NCI-H1694 (cell line): ENCODE measurements around the gene TMEM242.

Experiments
- DNase-seq: peaks from one replicate; lab custom pipeline; 2025; lab: John Stamatoyannopoulos, UW

The TMEM242 gene

DNA sequence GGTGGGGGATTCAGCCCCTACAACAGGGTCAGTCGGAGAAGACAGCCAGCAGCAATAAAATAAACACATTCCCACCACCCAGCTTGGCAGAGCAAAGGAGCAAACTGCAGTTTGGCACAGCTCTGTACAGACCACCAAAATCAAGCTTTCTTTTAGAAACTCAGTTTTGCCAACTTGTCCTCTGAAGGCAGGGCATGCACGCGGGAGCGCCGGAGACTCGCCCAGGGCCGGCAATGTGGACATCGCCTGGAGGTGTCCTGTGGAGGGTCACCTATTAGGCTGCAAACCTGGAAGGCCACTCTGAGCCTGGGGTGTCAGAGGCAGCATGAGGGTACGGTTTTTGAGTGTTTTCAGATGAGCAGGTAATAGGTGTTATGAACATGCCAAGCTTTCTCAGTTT, 34.7 kb downstream of the TMEM242 start:
- DNase-seq = no peak

DNA sequence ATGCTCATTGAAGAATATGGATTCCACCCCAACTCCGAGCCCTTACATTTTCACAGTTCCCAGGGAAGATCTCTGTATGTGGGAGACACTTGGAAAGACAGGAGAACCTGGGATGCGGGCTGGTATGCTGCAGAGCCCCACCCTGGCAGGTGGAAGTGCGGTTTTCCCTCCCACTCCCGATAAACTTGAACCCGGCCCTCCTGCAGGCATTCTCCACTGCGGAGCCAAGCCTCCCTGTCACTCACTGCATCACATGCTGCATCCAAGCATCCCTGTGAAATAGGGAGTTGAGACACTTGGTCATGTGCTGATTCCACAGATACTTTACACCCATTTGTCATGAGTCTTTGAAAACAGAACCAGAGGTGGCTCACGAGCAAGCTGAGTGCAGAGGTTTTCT, 35.4 kb downstream of the TMEM242 start:
- DNase-seq = no peak

- DNase-seq = no peak
Measured at GRCh38 chr6:157287247-157287850, 36.0 kb downstream of the TMEM242 start.

DNA sequence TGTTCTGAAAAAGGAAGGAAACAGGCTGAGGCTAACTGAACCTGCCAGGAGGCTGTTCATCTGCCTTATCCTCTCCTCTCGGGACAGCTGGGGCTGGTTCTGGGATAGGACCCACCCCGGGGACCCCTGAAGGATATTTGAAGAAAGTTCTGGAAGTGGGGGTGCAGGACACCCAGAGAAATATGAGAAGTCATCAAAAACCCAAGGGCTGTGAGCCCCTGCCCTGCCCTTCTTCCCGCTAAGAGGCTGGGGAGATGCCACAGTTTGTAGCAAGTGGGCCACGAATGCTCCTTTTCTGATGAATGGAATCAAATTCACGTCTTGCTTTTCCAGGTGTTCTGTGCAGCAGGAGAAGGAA, 37.9 kb downstream of the TMEM242 start:
- no peak for DNase-seq

DNA sequence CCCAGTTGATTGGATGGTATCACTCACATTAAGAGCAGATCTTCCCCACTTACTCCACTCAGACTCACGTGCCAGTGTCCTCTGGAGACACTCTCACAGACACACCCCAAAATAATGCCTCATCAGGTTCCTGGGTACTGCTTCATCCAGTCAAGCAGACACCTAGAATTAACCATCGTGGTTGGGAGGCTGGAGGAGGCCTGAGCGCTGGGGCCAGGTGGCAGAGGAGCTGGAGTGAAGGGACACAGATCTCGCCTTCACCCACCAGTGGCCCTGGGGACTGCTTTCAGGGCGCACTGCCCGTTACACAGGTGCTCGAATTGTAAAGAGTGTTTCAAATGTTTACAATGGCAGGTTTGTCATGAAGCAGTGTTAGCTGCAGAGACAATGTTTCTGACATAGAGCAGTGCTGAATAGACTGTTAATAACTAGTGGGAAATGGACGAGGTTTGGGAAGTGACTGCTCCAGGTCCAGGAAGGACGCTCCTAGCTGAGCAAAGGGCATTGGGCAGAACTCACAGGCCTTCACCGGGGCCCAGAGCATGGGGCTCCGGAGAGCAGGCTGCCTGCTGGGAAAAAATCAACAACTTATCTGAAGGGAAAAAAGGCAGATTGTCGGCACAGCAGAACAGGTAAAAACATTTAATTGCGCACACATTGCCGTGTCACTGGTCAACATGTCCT, 38.4 kb downstream of the TMEM242 start:
- DNase-seq = no peak

DNA sequence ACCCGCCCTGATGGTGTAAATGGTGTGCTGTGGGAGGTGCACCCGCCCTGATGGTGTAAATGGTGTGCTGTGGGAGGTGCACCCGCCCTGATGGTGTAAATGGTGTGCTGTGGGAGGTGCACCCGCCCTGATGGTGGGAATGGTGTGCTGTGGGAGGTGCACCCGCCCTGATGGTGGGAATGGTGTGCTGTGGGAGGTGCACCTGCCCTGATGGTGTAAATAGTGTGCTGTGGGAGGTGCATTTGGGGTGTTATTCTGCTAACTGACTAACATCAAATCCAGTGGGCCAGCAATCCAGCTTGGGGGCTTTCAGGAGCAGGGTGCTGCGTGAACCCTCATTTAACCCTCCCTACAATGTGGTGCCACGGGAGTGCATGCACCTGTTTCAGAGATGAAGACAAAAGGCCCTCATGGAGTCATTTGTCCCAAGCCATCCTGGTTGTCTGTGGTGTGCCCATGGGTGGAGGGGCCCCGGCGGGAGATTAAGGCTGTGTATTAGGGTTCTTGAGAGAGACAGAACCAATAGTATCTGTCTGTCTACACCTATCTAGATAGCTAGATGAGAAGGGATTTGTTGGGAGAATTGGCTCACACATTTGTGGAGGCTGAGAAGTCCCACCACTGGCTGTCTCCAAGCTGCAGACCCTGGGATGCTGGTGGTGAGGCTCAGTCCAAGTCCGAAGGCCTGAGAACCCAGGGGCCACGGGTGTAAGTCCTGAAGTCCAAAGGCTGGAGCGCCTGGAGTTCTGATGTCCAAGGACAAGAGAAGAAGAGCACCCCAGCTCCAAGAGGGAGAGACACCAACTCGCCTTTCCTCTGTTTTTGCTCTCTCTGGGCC, 39.2 kb downstream of the TMEM242 start:
- DNase-seq = no peak

- DNase-seq = no peak
Measured at GRCh38 chr6:157283330-157283898, 39.9 kb downstream of the TMEM242 start.

- DNase-seq = no peak
Measured at GRCh38 chr6:157282284-157282683, 41.0 kb downstream of the TMEM242 start.

DNA sequence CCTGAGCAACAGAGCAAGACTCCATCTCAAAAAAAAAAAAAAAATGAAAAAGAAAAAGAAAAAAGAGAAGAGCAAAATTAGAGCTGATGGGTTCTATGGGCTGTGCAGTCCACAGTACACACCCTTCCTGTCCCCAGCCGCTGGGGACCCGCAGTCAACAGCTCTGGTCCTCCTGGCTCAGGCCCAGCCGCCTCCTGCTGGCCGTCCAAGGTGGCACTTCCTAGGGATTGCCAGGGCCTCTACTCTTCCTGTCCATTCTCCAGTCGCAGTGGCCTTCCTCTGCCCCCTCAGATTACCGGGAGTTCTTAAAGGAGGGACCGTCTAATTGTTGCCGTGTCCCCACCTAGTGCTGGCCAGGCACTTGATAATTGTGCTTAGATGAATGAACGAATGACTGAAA, 41.7 kb downstream of the TMEM242 start:
- no peak for DNase-seq

- no peak for DNase-seq
Measured at GRCh38 chr6:157280947-157281346, 42.4 kb downstream of the TMEM242 start.

GRCh38 chr6:157280157-157280556, 43.2 kb downstream of the TMEM242 start:
- no peak for DNase-seq

DNA sequence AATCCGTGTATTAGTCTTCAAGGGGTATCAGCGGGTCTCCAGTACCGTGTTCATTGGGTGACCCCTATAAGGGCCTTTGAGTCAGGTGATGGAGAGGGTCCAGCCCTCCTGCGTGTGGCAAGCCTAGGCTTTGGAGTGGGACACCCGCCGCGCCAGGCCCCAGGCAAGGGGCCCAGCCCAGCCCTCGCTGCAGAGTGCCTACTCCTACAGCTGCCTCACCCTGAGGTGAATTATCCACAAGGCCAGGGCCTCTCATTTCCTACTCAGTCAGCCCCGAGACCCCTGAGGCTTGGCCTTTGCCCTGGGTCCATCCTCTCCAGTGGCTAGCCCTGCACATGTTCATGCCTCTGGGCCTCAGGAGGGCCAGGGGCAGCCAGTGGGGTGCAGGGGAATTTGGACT, 45.1 kb downstream of the TMEM242 start:
- no peak for DNase-seq

GRCh38 chr6:157276731-157277130, 46.6 kb downstream of the TMEM242 start:
- no peak for DNase-seq

- no peak for DNase-seq
Measured at GRCh38 chr6:157276134-157276532, 47.2 kb downstream of the TMEM242 start.

DNA sequence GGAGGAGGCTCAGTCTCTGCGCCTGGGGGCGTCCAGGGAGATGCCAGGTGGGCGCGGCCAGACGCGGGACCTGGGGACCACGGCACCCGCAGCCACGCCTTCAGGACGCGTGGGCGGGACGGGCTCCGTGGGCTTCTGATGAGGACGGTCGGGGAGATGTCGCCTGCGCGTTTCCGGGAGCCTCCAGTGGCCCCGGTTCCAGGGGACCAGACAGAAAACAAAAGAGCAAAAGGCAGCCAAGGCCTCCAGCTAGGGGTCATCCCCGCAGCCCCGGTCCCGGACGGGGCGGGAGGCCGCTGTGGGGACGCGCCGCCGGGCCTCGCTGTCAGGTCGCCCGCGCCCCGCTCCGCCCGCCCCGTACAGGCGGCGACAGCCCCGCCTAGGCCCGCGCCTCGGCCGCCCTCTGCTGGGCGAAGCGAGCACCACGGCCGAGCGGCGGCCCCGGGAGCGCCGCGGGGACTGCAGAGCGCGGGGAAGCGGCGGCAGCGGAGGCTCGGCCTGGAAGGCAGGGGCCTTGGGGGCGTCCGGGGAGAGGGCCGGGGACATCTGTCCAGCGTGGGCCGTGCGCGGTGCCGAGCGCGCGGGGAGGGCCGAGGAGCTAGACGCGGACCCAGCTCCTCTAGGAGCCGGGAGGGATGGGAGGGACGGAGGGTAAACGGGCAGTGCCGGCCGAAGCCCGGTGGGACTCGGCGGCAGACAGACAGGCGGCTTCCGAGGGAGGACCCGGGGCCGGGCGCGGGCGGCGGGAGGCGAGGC, 48.7 kb downstream of the TMEM242 start:
- peak; percentile 20 for DNase-seq

GRCh38 chr6:157273756-157274470, 49.4 kb downstream of the TMEM242 start:
- DNase-seq = no peak

- no peak for DNase-seq
Measured at GRCh38 chr6:157272866-157273755, 50.2 kb downstream of the TMEM242 start.

- no peak for DNase-seq
Measured at GRCh38 chr6:157272372-157272771, 50.9 kb downstream of the TMEM242 start.

GRCh38 chr6:157271911-157272310, 51.4 kb downstream of the TMEM242 start:
- no peak for DNase-seq

DNA sequence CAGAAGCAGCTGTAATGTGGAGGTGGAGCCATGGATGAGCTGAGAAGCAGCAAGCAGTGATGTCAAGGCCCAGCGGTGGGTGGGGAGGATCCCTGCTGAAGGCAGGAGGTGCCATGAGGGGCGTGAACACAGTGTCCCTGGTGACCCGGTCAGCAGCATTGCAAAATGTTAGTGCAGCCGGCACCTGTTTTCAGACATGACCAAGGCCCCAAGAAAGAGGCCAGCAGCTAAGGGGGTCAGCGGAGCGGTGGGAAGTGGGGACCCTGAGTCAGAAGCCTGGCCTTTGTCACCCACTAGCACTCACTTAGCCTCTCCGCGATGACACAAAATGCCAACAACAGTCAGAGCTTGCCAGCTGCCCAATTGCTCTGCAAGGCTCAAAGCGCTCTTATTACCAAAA, 51.9 kb downstream of the TMEM242 start:
- DNase-seq = no peak
